Testis (tissue), 2 donors: ENCODE results near the gene CHEK2.

Experiments
- CTCF ChIP-seq, 3 experiments: fragments of 450-650 bp in 2 of 3; fragments of 200-600 bp in 1 of 3; sonication (generic) in 1 of 3; IDR thresholded peaks; one replicate each; pipeline ENCODE4 v1.5.1; 2016 to 2019; ENCODE audit warnings: antibody characterized with exemption in 3 of 3, mild to moderate bottlenecking in 2 of 3, moderate library complexity in 1 of 3
- POLR2A ChIP-seq: fragments of 450-650 bp; IDR thresholded peaks from one replicate; pipeline ENCODE4 v1.6.1; 2017; ENCODE audit warnings: antibody characterized with exemption, mild to moderate bottlenecking, moderate library complexity

GRCh38 chr22:28706845-28707244 lies 34.8 kb downstream of the CHEK2 start:
- TF ChIP-seq CTCF (IDR thresholded peaks at IDR 0.05) (no peak), POLR2A (no peak)
